Measurements from ENCODE around the gene CNTN4.
"Not testable (repeated sequence)": the region's sequence is repeated elsewhere in the genome, so short reads cannot be mapped to it uniquely, and the experiment has no call there.

Gene CNTN4

GRCh38 chr3:2098398-2099027, at the start of gene CNTN4:
CNTN4 (plus strand) TSS chr3:2098866.
- Mint-ChIP-seq H3K4me1 (peaks cover 4% of the 10 kb centered on the region), H3K27ac (no peak within 1 kb of the TSS), H3K4me3 (no peak within 1 kb of the TSS), H3K27me3 (peaks cover 45% of the 10 kb centered on the region), H3K9me3 (peaks cover 2% of the 10 kb centered on the region), H3K36me3 (ENCODE audit: low read depth) (no peaks in the 10 kb centered on the region)
- ATAC-seq (peak; percentile 69), DNase-seq (peak; percentile 18)

GRCh38 chr3:2061360-2061759, 37.3 kb upstream of the CNTN4 start:
- Mint-ChIP-seq H3K36me3 (ENCODE audit: low read depth) (no peaks in the 10 kb centered on the region), H3K27me3 (no peaks in the 10 kb centered on the region), H3K4me1 (no peaks in the 10 kb centered on the region), H3K9me3 (peaks cover 4% of the 10 kb centered on the region), H3K27ac (no peak overlapping the region), H3K4me3 (no peak overlapping the region)
- no peak for ATAC-seq
- DNase-seq: no peak

DNA sequence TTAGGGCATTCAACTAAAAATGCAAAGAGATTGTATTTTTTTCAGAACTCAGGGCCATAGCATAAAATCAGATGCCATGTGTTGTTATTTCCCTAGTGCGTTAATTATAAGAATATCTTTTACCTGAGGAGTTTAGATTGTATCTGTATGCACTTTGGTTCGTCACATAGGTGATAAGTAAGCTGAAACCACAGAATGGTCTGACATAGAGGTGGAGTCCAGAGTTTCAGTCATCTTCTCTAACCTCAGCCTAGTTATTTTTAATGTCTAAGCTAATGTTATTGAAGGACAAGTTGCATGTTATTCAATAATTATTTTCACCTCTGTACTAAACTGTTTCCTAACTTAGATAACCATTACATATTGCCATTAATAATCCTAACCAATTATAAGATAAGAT, 27.1 kb upstream of the CNTN4 start:
- Mint-ChIP-seq H3K9me3 (peaks cover 9% of the 10 kb centered on the region), H3K4me3 (no peak overlapping the region), H3K36me3 (ENCODE audit: low read depth) (no peaks in the 10 kb centered on the region), H3K4me1 (no peaks in the 10 kb centered on the region), H3K27ac (no peak overlapping the region), H3K27me3 (no peaks in the 10 kb centered on the region)
- ATAC-seq: no peak
- DNase-seq: no peak

DNA sequence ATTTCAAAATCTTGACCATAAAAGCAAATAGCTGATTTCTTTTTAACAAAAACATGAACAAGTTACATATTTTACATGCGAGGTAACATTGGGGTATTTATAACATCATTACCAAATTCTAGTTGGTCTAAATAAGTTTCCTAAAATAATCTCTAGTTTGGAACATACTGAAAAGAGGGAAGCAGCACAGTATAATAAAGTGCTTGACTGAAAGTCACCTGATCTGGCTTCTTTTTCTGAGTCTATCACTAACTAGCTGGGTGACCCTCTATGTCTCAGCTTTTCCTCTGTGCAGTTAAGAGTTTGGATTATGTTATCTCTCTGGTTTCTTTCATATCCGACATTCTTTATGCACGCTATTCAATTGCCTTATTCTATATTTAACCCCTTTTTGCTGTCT, 19.8 kb upstream of the CNTN4 start:
- ATAC-seq (no peak), DNase-seq (no peak)
- Mint-ChIP-seq H3K9me3 (peaks cover 20% of the 10 kb centered on the region), H3K4me3 (no peak overlapping the region), H3K4me1 (no peaks in the 10 kb centered on the region), H3K27me3 (no peaks in the 10 kb centered on the region), H3K36me3 (ENCODE audit: low read depth) (no peaks in the 10 kb centered on the region), H3K27ac (no peak overlapping the region)

DNA sequence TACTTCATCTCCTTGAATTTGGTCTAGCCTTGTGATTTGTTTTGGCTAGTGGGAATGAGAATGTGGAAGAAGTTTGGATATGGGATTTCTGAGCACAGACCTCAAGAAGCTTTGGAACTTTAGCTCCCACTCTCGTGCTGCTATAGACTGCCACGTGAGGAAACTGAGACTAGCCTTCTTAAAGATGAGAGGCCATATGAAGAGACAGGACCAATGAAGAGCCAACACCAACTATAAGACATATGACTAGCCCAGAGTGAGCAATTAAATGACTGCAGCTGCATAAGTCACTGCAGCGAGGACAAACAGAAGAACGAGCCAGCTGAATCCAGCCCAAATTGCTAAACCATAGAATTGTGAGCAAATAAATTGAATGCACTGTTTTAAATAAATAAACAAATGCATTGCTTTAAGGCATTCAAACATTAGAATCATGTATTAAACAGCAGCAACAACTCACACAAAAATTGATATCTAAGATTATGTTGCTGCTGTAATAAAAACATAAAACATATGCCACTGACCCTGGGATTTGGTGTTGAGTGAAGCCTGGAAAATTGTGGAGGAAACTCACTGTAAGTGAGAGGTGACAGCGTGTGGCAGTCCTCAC, 15.7 kb upstream of the CNTN4 start:
- no peak for ATAC-seq
- Mint-ChIP-seq H3K9me3 (peaks cover 26% of the 10 kb centered on the region), H3K27me3 (peaks cover 1% of the 10 kb centered on the region), H3K36me3 (ENCODE audit: low read depth) (no peaks in the 10 kb centered on the region), H3K4me1 (no peaks in the 10 kb centered on the region), H3K4me3 (no peak overlapping the region), H3K27ac (no peak overlapping the region)
- DNase-seq: no peak

GRCh38 chr3:2083558-2083957, 15.1 kb upstream of the CNTN4 start:
- not testable (repeated sequence) for H3K27ac Mint-ChIP-seq; H3K27me3 Mint-ChIP-seq; DNase-seq; H3K4me1 Mint-ChIP-seq; ATAC-seq; H3K36me3 Mint-ChIP-seq (ENCODE audit: low read depth); H3K4me3 Mint-ChIP-seq
- peaks cover 26% of the 10 kb centered on the region for H3K9me3 Mint-ChIP-seq

DNA sequence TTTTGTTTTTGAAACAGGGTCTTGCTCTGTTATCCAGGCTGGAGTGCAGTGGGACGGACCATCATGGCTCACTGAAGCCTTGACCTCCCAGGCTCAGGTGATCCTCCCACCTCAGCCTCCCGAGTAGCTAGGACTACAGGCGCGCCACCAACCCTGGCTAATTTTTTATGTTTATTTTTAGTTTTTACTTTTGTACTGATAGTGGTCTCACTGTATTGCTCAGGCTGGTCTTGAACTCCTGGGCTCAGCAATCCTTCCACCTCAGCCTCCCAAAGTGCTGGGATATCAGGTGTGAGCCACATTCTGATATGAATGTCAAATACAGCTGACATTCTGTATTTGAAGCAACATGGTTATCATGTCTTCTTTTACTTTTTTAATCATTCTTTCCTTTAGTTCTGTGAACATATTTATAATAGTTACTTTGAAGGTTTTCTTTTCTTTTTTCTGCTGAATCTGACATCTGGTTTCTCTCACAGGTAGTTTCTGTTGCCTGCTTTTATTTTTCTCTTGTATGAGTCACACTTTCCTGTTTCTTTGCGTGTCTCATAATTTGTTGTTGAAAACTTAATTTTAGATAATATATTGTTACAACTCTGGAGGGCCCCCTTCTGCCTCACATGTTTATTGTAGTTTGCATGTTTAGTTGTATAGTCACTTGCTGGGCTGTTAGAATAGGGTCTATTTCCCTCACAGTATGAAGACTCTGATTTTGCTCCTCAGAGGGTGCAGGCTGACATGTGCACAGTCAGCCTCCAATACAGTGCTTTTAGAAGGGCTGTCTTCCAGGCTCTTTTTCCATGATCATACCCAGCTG, 8.4 kb upstream of the CNTN4 start:
- H3K4me3 Mint-ChIP-seq: no peak overlapping the region
- H3K27me3 Mint-ChIP-seq: peaks cover 1% of the 10 kb centered on the region
- H3K27ac Mint-ChIP-seq: no peak overlapping the region
- H3K9me3 Mint-ChIP-seq: peaks cover 14% of the 10 kb centered on the region
- no peak for DNase-seq
- H3K36me3 Mint-ChIP-seq (ENCODE audit: low read depth): no peaks in the 10 kb centered on the region
- ATAC-seq: no peak
- H3K4me1 Mint-ChIP-seq: no peaks in the 10 kb centered on the region

DNA sequence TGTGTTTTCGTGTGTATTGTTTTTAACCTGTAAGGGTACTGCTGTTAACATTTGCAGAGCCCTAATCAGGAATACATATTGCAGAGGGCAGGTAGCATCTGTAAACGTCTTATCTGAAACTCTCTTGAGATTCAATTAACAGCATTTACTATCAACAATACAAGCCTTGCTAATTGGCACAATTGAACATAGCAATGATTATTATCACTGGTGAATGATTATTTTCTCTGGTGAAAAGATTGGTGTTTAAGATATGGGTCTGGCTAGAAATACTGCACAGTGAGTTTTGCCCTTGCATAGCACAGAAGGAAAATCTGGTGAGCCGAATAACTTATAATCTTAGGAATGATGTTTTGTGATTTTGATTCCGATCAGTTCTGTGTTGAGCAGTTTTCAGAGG, 5.9 kb upstream of the CNTN4 start:
- Mint-ChIP-seq H3K27me3 (peaks cover 20% of the 10 kb centered on the region), H3K4me3 (no peak overlapping the region), H3K27ac (no peak overlapping the region), H3K9me3 (peaks cover 4% of the 10 kb centered on the region), H3K4me1 (no peaks in the 10 kb centered on the region), H3K36me3 (ENCODE audit: low read depth) (no peaks in the 10 kb centered on the region)
- DNase-seq (no peak), ATAC-seq (no peak)

DNA sequence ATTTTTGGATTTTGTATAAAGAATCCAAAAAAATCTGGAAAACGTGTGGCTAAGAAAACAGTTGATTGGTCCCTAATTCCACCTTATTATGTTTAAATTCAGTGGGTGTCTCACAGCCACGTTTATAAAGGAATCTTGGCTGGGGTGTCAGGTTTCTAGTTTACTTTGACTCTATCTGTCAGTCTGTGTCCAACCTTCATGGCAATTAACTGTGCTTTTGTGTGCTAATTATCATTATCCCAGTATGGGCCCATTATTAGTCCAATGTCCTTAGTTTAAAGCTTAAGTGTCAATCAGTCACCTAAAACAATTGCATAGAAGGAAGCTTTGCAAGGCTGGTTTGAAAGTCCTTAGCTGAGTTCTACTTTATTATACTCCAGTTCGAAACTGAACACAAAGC, 3.7 kb upstream of the CNTN4 start:
- Mint-ChIP-seq H3K36me3 (ENCODE audit: low read depth) (no peaks in the 10 kb centered on the region), H3K9me3 (peaks cover 4% of the 10 kb centered on the region), H3K27ac (no peak overlapping the region), H3K4me1 (peaks cover 3% of the 10 kb centered on the region), H3K27me3 (peaks cover 27% of the 10 kb centered on the region), H3K4me3 (no peak overlapping the region)
- DNase-seq (no peak), ATAC-seq (no peak)

GRCh38 chr3:2096216-2096615, 2.5 kb upstream of the CNTN4 start:
- no peak for DNase-seq
- no peak for ATAC-seq
- peaks cover 4% of the 10 kb centered on the region for H3K9me3 Mint-ChIP-seq
- no peak overlapping the region for H3K4me3 Mint-ChIP-seq
- no peaks in the 10 kb centered on the region for H3K36me3 Mint-ChIP-seq (ENCODE audit: low read depth)
- H3K4me1 Mint-ChIP-seq: peaks cover 4% of the 10 kb centered on the region
- peaks cover 40% of the 10 kb centered on the region for H3K27me3 Mint-ChIP-seq
- H3K27ac Mint-ChIP-seq: no peak overlapping the region

DNA sequence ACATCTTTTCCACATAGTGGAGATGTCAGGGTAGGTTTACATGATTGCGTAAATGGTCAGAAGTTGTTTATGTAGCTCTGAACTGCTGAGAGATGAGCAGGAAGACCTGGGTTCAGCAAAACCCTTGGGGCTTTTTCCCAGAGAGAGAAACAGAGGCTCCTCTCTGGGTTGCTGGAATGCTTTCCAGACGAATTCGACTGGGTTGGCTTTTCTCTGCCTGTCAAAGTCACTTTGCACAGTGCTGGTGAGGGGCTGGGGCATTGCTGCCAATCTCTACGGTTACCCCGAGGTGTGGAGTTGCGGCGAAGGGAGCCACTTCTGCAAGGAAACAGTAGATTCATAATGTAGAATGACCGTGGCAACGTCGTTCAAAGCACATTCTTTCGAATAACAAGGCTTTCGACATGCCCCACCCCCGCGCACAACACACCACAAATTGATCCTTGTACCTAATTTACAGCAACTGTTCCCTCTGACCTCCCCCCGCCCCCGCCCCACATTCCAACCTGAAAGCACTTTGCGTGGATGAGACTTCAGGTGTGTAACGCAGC, 950 bp upstream of the CNTN4 start:
- ATAC-seq (no peak), DNase-seq (no peak)
- H3K36me3 Mint-ChIP-seq (ENCODE audit: low read depth): no peaks in the 10 kb centered on the region
- H3K27me3 Mint-ChIP-seq: peaks cover 45% of the 10 kb centered on the region
- peaks cover 4% of the 10 kb centered on the region for H3K4me1 Mint-ChIP-seq
- H3K27ac Mint-ChIP-seq: no peak overlapping the region
- peaks cover 4% of the 10 kb centered on the region for H3K9me3 Mint-ChIP-seq
- H3K4me3 Mint-ChIP-seq: no peak overlapping the region

GRCh38 chr3:2099028-2099671, 484 bp downstream of the CNTN4 start:
- Mint-ChIP-seq H3K27ac (no peak overlapping the region), H3K27me3 (peaks cover 45% of the 10 kb centered on the region), H3K4me1 (peaks cover 4% of the 10 kb centered on the region), H3K36me3 (ENCODE audit: low read depth) (no peaks in the 10 kb centered on the region), H3K9me3 (no peaks in the 10 kb centered on the region), H3K4me3 (no peak overlapping the region)
- DNase-seq: no peak
- no peak for ATAC-seq

DNA sequence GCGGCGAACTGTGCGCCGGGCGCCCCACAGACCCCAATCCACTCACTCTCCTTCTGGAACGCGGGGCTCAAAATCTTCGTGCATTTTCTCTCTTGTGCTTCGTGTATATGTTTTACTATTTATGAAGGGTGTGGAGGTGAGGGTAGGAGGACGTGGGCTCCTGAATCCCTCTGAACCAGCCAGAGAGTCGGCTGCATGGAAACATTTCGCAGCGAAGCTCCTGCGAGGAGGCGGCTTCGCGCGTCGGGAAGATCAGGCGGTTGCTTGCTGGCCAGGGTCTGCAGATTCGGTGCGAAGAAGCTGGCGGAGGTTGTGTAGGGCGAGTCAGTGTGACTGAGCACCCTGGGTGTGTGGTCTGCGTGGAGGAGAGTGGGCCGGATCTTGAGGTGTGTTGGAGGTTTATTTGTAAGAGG, 1.1 kb downstream of the CNTN4 start:
- ATAC-seq (no peak), DNase-seq (no peak)
- no peaks in the 10 kb centered on the region for H3K36me3 Mint-ChIP-seq (ENCODE audit: low read depth)
- no peak overlapping the region for H3K4me3 Mint-ChIP-seq
- peaks cover 4% of the 10 kb centered on the region for H3K4me1 Mint-ChIP-seq
- peaks cover 45% of the 10 kb centered on the region for H3K27me3 Mint-ChIP-seq
- no peaks in the 10 kb centered on the region for H3K9me3 Mint-ChIP-seq
- no peak overlapping the region for H3K27ac Mint-ChIP-seq

DNA sequence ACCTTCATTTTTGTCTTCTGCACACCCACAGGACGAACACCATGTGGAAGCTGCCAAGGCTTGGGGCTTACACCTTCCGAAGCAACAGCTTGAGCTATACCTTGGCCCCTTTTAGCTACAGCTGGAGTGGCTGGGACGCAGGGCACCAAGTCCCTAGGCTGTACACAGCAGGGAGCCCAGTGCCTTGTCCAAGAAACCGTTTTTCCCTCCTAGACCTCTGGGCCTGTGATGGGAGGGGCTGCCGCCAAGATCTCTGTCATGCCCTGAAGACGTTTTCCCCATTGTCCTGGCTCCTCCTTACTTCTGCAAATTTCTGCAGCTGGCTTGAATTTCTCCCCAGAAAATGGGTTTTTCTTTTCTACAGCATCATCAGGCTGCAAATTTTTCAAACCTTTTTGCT, 7.8 kb downstream of the CNTN4 start:
- Mint-ChIP-seq H3K4me3 (no peak overlapping the region), H3K36me3 (ENCODE audit: low read depth) (no peaks in the 10 kb centered on the region), H3K27me3 (peaks cover 5% of the 10 kb centered on the region), H3K27ac (no peak overlapping the region), H3K4me1 (no peaks in the 10 kb centered on the region), H3K9me3 (peaks cover 10% of the 10 kb centered on the region)
- ATAC-seq (no peak), DNase-seq (no peak)
